Endometrial microvascular endothelial cells (primary cell): ENCODE results near the gene GLRA3. TPM values are rescaled to one million over a fixed set of nuclear protein-coding genes. Genes with fewer than 3 reads are reported as not detected.

ENCODE experiments used
- in situ Hi-C: cut with HindIII; loops from 2 replicates; pipeline ENCODE4 v1.10.0; 2017; ENCODE audit warnings: low sequenced_read_pairs, low pct_unique_long_range_greater_than_20kb; ENCODE audit errors: inconsistent ontology term
- total RNA-seq: library from RNA; depleted of rRNA; stranded (reverse); fragments of >200 nt; gene quantifications from one replicate; pipeline ENCODE4 v1.2.3, GENCODE V29; 2015; ENCODE audit errors: inconsistent ontology term

The GLRA3 gene
- total RNA-seq, 1 donor from 2014 or later = not detected

GRCh38 chr4:174628191-174628590 is 200.9 kb downstream of the GLRA3 start:
- in situ Hi-C loops = no loop called here

- in situ Hi-C loops = no loop called here
These were observed 201.6 kb downstream of the GLRA3 start for GRCh38 chr4:174627473-174627872.

GRCh38 chr4:174626342-174627008 is 202.6 kb downstream of the GLRA3 start:
- in situ Hi-C loops = no loop called here

GRCh38 chr4:174616661-174617060 is 212.4 kb downstream of the GLRA3 start:
- in situ Hi-C loops = no loop called here

- in situ Hi-C loops = no loop called here
These were observed 215.1 kb downstream of the GLRA3 start for GRCh38 chr4:174613979-174614378.

GRCh38 chr4:174611792-174612191 is 217.3 kb downstream of the GLRA3 start:
- in situ Hi-C loops = no loop called here

GRCh38 chr4:174607792-174608191 is 221.3 kb downstream of the GLRA3 start:
- in situ Hi-C loops = no loop called here

GRCh38 chr4:174604198-174604597 is 224.8 kb downstream of the GLRA3 start:
- in situ Hi-C loops = no loop called here

- in situ Hi-C loops = no loop called here
These were observed 228.7 kb downstream of the GLRA3 start for GRCh38 chr4:174600391-174600790.

- in situ Hi-C loops = no loop called here
These were observed 230.2 kb downstream of the GLRA3 start for GRCh38 chr4:174598800-174599199.

- in situ Hi-C loops = no loop called here
These were observed 232.5 kb downstream of the GLRA3 start for GRCh38 chr4:174596513-174596912.

GRCh38 chr4:174595141-174595929 is 233.7 kb downstream of the GLRA3 start:
- in situ Hi-C loops = no loop called here

- in situ Hi-C loops = no loop called here
These were observed 235.3 kb downstream of the GLRA3 start for GRCh38 chr4:174593701-174594100.

GRCh38 chr4:174592985-174593335 is 236.1 kb downstream of the GLRA3 start:
- in situ Hi-C loops = no loop called here

GRCh38 chr4:174592256-174592984 is 236.6 kb downstream of the GLRA3 start:
- in situ Hi-C loops = no loop called here

- in situ Hi-C loops = no loop called here
These were observed 237.6 kb downstream of the GLRA3 start for GRCh38 chr4:174591243-174592021.

- in situ Hi-C loops = no loop called here
These were observed 238.7 kb downstream of the GLRA3 start for GRCh38 chr4:174590336-174590735.
